ENCODE data around the gene LANCL2.

DNA sequence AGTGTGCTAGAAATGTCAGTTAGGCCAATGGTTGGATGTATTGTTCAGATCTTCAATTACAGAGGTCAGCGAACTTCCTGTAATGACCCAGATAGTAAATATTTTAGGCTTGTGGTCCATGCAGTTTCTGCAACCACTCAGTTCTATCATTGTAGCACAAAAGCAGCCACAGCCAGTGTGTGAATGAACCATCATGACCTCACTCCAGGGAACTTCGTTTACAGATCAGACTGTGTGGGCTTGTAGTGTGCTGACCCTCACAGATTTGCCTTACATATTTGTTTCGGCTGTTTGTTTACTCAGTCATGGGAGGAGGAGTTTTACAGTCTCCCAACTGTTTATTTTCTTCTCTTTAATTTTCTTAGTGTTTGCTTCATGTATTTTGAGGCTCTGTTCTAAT, 55.4 kb downstream of the LANCL2 start:
- TF ChIP-seq POLR2A (IDR thresholded peaks at IDR 0.05) = no peak
- TF ChIP-seq, protein P1, sequence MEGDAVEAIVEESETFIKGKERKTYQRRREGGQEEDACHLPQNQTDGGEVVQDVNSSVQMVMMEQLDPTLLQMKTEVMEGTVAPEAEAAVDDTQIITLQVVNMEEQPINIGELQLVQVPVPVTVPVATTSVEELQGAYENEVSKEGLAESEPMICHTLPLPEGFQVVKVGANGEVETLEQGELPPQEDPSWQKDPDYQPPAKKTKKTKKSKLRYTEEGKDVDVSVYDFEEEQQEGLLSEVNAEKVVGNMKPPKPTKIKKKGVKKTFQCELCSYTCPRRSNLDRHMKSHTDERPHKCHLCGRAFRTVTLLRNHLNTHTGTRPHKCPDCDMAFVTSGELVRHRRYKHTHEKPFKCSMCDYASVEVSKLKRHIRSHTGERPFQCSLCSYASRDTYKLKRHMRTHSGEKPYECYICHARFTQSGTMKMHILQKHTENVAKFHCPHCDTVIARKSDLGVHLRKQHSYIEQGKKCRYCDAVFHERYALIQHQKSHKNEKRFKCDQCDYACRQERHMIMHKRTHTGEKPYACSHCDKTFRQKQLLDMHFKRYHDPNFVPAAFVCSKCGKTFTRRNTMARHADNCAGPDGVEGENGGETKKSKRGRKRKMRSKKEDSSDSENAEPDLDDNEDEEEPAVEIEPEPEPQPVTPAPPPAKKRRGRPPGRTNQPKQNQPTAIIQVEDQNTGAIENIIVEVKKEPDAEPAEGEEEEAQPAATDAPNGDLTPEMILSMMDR (IDR thresholded peaks at IDR 0.05 in 8 of 11, conservative IDR thresholded peaks at IDR 0.05 in 3 of 11) = no peak
